Measurements from ENCODE around the gene SPAG16.
A peak's percentile ranks its signal among the peaks of the same experiment; 100 is the strongest.

Gene SPAG16

GRCh38 chr2:213863541-213863940, 579.3 kb downstream of the SPAG16 start:
- in situ Hi-C loops (cut with MboI; ENCODE audit: low pct_unique_long_range_greater_than_20kb, low sequenced_read_pairs, unreplicated experiment), result no loop called here

GRCh38 chr2:213868526-213868925, 584.3 kb downstream of the SPAG16 start:
- TF ChIP-seq CTCF (IDR thresholded peaks at IDR 0.05; ENCODE audit: extremely low read depth, insufficient read depth, missing control alignments), result no peak
- in situ Hi-C loops (cut with MboI; ENCODE audit: low pct_unique_long_range_greater_than_20kb, low sequenced_read_pairs, unreplicated experiment), result no loop called here
- DNase-seq (ENCODE audit: low spot score), result no peak

More at GRCh38 chr2:213863541-213863940, 579.3 kb downstream of the SPAG16 start:
- no peak for DNase-seq (ENCODE audit: low spot score)
- TF ChIP-seq CTCF (IDR thresholded peaks at IDR 0.05; ENCODE audit: extremely low read depth, insufficient read depth, missing control alignments), result no peak

GRCh38 chr2:213885485-213885884, 601.2 kb downstream of the SPAG16 start:
- DNase-seq (ENCODE audit: low spot score), result no peak
- TF ChIP-seq CTCF (IDR thresholded peaks at IDR 0.05; ENCODE audit: extremely low read depth, insufficient read depth, missing control alignments), result no peak
- in situ Hi-C loops (cut with MboI; ENCODE audit: low pct_unique_long_range_greater_than_20kb, low sequenced_read_pairs, unreplicated experiment), result no loop called here

- DNase-seq (ENCODE audit: low spot score), result no peak
- TF ChIP-seq CTCF (IDR thresholded peaks at IDR 0.05; ENCODE audit: extremely low read depth, insufficient read depth, missing control alignments), result no peak
- in situ Hi-C loops (cut with MboI; ENCODE audit: low pct_unique_long_range_greater_than_20kb, low sequenced_read_pairs, unreplicated experiment), result no loop called here
Observed at GRCh38 chr2:213914510-213914909, 630.2 kb downstream of the SPAG16 start.

- DNase-seq (ENCODE audit: low spot score), result no peak
- TF ChIP-seq CTCF (IDR thresholded peaks at IDR 0.05; ENCODE audit: extremely low read depth, insufficient read depth, missing control alignments), result no peak
- in situ Hi-C loops (cut with MboI; ENCODE audit: low pct_unique_long_range_greater_than_20kb, low sequenced_read_pairs, unreplicated experiment), result no loop called here
Observed at GRCh38 chr2:213920014-213920413, 635.8 kb downstream of the SPAG16 start.

- TF ChIP-seq CTCF (IDR thresholded peaks at IDR 0.05; ENCODE audit: extremely low read depth, insufficient read depth, missing control alignments), result no peak
- no peak for DNase-seq (ENCODE audit: low spot score)
- in situ Hi-C loops (cut with MboI; ENCODE audit: low pct_unique_long_range_greater_than_20kb, low sequenced_read_pairs, unreplicated experiment), result no loop called here
Observed at GRCh38 chr2:213923543-213923942, 639.3 kb downstream of the SPAG16 start.

GRCh38 chr2:213934560-213934959, 650.3 kb downstream of the SPAG16 start:
- peak; percentile 50 for DNase-seq (ENCODE audit: low spot score)
- in situ Hi-C loops (cut with MboI; ENCODE audit: low pct_unique_long_range_greater_than_20kb, low sequenced_read_pairs, unreplicated experiment), result no loop called here
- TF ChIP-seq CTCF (IDR thresholded peaks at IDR 0.05; ENCODE audit: extremely low read depth, insufficient read depth, missing control alignments), result peak; percentile 51

Measured in GM13977 (cell line).